Central memory CD4-positive, alpha-beta T cell (primary cell): ENCODE data around the gene PDLIM3.

ENCODE experiments used
- DNase-seq: peaks from one replicate; pipeline ENCODE4 v3.0.0; 2022

The PDLIM3 gene

DNA sequence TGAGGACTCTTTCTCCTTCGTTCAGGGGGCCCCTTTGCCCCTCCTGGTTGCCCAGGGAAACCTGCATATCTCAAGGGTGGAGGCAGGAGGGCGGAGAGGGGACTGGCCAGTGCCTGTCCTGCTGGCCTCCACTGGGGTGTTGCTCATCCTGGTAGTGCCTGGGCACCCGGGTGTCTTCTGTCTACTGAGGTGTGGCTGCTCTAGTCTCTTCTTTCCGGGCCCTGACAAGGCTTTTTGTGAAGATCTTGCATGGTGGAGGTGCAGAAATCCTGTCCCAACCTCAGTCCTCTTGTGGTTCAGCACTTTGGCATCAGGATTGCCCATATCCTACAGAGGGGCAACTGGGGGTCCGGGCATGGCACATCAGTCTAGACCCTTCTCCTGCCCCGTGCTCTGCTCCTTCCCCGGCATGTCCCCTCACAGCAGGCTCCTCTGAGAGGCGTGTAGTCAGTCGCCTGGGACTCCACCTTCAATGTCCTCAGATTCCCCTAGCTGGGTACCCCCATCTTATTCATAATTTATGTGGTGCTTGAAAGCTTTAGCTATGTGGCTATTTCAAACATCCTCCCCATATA, 65.6 kb downstream of the PDLIM3 start:
- no peak for DNase-seq

DNA sequence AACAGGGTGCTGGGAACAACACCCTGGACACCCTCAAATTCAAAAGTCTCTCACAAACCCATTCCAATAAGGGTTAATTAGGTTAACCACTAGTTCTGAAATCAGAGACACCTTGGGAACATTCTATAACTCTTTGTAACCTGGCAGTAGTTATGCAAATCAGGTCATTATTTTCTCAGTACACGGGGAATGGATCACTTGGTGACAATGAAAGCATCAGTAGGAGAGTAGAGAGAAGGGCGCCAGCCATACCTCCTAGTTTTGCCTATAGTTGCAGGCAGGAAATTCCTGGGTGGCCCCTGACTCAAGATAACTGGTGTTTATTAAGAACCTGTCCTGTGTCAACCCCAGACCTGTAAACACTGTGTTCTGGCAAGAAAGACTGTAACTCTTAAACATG, 66.3 kb downstream of the PDLIM3 start:
- no peak for DNase-seq

- no peak for DNase-seq
These were observed 67.3 kb downstream of the PDLIM3 start for GRCh38 chr4:185467991-185468390.

- no peak for DNase-seq
These were observed 68.2 kb downstream of the PDLIM3 start for GRCh38 chr4:185467101-185467500.

DNA sequence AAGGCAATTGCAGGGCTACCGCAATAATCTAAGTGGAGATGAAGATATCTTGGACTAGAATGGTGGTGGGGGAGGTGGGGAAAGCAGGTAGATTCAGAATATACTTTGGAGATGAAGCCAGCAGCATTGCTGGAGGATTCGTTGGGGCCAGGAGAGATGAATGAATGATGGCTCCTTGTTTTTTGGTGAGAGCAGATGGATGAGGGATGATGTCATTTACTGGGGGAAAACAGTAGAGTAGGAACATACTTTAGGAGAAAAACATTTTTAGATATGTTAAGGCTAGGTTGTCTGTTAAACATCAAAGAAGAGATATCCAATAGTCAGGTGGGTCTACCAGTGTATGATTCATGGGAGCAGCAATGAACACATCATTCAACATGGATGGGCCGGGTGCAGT, 69.6 kb downstream of the PDLIM3 start:
- DNase-seq, result no peak

GRCh38 chr4:185464887-185465286, 70.4 kb downstream of the PDLIM3 start:
- no peak for DNase-seq

DNA sequence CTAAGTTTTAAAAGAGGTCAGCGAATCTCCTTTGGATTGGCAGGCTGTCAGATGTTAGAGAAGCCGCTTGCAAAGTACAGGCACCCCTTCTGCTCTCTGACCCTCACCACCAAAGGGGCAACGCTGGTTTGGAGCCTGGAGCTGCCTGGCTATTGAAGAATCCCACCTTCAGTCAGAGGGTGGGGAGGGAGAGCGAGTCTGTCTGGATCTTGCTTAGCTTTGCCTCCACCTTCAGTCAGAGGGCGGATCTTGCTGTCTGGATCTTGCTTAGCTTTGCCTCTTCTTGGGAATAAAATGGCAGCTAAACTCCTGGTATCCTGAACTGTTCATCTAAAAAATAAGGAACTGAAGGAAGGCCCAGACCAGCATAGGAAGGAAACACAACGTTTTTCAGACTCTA, 71.1 kb downstream of the PDLIM3 start:
- no peak for DNase-seq

- DNase-seq, result no peak
These were observed 71.8 kb downstream of the PDLIM3 start for GRCh38 chr4:185463541-185463940.

DNA sequence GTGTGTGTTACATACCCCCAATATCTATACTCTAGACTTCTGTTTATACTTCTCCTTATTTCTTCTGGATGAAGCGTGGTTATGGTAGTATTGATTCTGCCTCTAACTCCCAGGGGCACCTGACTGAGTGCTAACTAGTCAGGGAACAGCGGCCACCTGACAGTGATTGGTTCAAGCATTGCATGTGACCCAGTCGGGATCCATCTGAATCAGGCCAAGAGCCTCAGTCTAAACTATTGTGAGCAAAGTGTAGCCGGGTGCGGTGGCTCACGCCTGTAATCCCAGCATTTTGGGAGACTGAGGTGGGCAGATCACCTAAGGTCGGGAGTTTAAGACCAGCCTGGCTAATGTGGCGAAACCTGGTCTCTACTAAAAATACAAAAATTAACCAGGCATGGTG, 73.7 kb downstream of the PDLIM3 start:
- no peak for DNase-seq

GRCh38 chr4:185457136-185457535, 78.2 kb downstream of the PDLIM3 start:
- no peak for DNase-seq

GRCh38 chr4:185456131-185456530, 79.2 kb downstream of the PDLIM3 start:
- no peak for DNase-seq
